SK-N-SH (cell line): ENCODE measurements around the gene UCK2.

Source experiments
- CHD2 ChIP-seq: fragments of 150-350 bp; IDR thresholded peaks from 2 replicates; pipeline ENCODE4 v1.6.1; 2018; ENCODE audit warnings: low read length; ENCODE audit not compliant: partially characterized antibody
- EP300 ChIP-seq, 2 experiments: IDR thresholded peaks; 2 replicates each; pipeline versions ENCODE4 v1.4.0 to v1.6.1; 2012; ENCODE audit warnings: borderline replicate concordance in 1 of 2, low read depth in 1 of 2, low read length in 1 of 2
- EZH2phosphoT487 ChIP-seq: fragments of 200-600 bp; sonication (generic); IDR thresholded peaks from 2 replicates; pipeline ENCODE4 v1.6.1; 2017; ENCODE audit warnings: low read depth, mixed run types, mild to moderate bottlenecking, antibody characterized with exemption, moderate library complexity, borderline replicate concordance
- JUND ChIP-seq: IDR thresholded peaks from 2 replicates; pipeline ENCODE4 v1.4.0; 2012
- POLR2AphosphoS5 ChIP-seq: IDR thresholded peaks from 2 replicates; pipeline ENCODE4 v1.6.1; 2012; ENCODE audit warnings: low read depth, low read length
- RAD21 ChIP-seq: IDR thresholded peaks from 2 replicates; pipeline ENCODE4 v1.6.1; 2012; ENCODE audit warnings: mild to moderate bottlenecking, low read length
- RXRA ChIP-seq: IDR thresholded peaks from 2 replicates; pipeline ENCODE4 v1.4.0; 2012; ENCODE audit warnings: low read depth, mild to moderate bottlenecking, borderline replicate concordance
- SIN3A ChIP-seq: IDR thresholded peaks from 2 replicates; pipeline ENCODE4 v1.6.1; 2012; ENCODE audit warnings: low read depth, mild to moderate bottlenecking, low read length, moderate library complexity, borderline replicate concordance
- TAF1 ChIP-seq: IDR thresholded peaks from 2 replicates; pipeline ENCODE4 v1.6.1; 2012; ENCODE audit warnings: low read depth, mild to moderate bottlenecking, low read length, moderate library complexity, borderline replicate concordance
- YY1 ChIP-seq: IDR thresholded peaks from 2 replicates; pipeline ENCODE4 v1.4.0; 2012; ENCODE audit warnings: low read depth, mild to moderate bottlenecking
- TF ChIP-seq, protein P1 (sequence below): fragments of 200-600 bp; sonication (generic); IDR thresholded peaks from 2 replicates; pipeline ENCODE4 v1.6.1; 2017; ENCODE audit warnings: antibody characterized with exemption, mild to moderate bottlenecking, moderate library complexity
- TF ChIP-seq, protein P2 (sequence below): fragments of 150-350 bp; IDR thresholded peaks from 2 replicates; pipeline ENCODE4 v1.6.1; 2017; ENCODE audit warnings: antibody characterized with exemption, low read length, low read depth, borderline replicate concordance
- TF ChIP-seq, protein P3 (sequence below): fragments of 150-350 bp; IDR thresholded peaks from 2 replicates; pipeline ENCODE4 v1.6.1; 2016; ENCODE audit warnings: mild to moderate bottlenecking, low read depth, low read length
- TF ChIP-seq, protein P4 (sequence below): IDR thresholded peaks from 2 replicates; pipeline ENCODE4 v1.4.0; 2012; ENCODE audit warnings: low read depth

DNA sequence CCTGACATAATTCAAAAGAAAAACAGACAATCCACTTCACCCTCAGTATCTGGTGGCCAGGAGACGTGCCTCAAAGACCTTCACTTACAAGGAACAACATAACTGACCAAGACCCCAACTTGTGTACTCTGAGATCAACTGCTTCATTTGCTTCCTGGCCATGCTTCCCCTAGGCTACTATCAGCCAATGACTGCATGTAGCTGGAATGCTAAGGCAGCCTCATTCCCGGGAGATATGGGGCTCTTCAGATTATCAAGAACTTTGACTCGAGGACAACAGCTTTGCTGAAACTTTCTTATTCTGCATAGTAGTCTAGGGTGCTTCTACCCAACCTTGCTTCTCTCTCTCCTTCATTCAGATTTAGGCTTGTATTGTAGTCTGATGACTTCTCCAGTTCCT lies 11.7 kb upstream of the UCK2 start:
- TF ChIP-seq, protein P1, sequence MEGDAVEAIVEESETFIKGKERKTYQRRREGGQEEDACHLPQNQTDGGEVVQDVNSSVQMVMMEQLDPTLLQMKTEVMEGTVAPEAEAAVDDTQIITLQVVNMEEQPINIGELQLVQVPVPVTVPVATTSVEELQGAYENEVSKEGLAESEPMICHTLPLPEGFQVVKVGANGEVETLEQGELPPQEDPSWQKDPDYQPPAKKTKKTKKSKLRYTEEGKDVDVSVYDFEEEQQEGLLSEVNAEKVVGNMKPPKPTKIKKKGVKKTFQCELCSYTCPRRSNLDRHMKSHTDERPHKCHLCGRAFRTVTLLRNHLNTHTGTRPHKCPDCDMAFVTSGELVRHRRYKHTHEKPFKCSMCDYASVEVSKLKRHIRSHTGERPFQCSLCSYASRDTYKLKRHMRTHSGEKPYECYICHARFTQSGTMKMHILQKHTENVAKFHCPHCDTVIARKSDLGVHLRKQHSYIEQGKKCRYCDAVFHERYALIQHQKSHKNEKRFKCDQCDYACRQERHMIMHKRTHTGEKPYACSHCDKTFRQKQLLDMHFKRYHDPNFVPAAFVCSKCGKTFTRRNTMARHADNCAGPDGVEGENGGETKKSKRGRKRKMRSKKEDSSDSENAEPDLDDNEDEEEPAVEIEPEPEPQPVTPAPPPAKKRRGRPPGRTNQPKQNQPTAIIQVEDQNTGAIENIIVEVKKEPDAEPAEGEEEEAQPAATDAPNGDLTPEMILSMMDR = no peak
- TF ChIP-seq, protein P2, sequence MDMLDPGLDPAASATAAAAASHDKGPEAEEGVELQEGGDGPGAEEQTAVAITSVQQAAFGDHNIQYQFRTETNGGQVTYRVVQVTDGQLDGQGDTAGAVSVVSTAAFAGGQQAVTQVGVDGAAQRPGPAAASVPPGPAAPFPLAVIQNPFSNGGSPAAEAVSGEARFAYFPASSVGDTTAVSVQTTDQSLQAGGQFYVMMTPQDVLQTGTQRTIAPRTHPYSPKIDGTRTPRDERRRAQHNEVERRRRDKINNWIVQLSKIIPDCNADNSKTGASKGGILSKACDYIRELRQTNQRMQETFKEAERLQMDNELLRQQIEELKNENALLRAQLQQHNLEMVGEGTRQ = no peak
- TF ChIP-seq, protein P3, sequence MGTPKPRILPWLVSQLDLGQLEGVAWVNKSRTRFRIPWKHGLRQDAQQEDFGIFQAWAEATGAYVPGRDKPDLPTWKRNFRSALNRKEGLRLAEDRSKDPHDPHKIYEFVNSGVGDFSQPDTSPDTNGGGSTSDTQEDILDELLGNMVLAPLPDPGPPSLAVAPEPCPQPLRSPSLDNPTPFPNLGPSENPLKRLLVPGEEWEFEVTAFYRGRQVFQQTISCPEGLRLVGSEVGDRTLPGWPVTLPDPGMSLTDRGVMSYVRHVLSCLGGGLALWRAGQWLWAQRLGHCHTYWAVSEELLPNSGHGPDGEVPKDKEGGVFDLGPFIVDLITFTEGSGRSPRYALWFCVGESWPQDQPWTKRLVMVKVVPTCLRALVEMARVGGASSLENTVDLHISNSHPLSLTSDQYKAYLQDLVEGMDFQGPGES = no peak
- TF ChIP-seq CHD2 = no peak
- no peak for TF ChIP-seq TAF1
- no peak for TF ChIP-seq RXRA
- TF ChIP-seq SIN3A = no peak
- no peak for TF ChIP-seq YY1
- TF ChIP-seq RAD21 = no peak
- no peak for TF ChIP-seq JUND
- no peak for TF ChIP-seq EZH2phosphoT487
- TF ChIP-seq, protein P4, sequence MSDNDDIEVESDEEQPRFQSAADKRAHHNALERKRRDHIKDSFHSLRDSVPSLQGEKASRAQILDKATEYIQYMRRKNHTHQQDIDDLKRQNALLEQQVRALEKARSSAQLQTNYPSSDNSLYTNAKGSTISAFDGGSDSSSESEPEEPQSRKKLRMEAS = no peak
- no peak for TF ChIP-seq EP300 (IDR thresholded peaks at IDR 0.05; ENCODE audit: borderline replicate concordance in 1 of 2, low read depth in 1 of 2, low read length in 1 of 2)
- no peak for TF ChIP-seq POLR2AphosphoS5
